ENCODE data around the gene MAD2L2.

DNA sequence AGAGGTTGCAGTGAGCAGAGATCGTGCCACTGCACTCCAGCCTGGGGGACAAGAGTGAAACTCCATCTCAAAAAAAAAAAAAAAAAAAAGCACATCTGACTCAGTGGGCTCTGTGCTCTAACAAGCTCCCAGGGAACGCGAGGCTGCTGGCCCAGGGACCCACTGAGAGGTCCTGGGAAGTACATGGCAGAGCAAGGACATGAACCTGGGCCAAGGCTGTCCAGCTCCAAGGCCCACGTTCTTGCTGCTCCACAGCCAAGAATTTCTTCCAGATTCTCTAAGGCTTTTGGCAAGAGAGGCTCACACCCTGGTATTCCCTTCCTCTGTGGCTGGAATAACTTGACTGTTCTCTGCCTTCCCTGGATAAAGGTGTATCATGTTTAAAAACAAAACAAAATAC, 39.6 kb upstream of the MAD2L2 start:
- TF ChIP-seq, protein P1, sequence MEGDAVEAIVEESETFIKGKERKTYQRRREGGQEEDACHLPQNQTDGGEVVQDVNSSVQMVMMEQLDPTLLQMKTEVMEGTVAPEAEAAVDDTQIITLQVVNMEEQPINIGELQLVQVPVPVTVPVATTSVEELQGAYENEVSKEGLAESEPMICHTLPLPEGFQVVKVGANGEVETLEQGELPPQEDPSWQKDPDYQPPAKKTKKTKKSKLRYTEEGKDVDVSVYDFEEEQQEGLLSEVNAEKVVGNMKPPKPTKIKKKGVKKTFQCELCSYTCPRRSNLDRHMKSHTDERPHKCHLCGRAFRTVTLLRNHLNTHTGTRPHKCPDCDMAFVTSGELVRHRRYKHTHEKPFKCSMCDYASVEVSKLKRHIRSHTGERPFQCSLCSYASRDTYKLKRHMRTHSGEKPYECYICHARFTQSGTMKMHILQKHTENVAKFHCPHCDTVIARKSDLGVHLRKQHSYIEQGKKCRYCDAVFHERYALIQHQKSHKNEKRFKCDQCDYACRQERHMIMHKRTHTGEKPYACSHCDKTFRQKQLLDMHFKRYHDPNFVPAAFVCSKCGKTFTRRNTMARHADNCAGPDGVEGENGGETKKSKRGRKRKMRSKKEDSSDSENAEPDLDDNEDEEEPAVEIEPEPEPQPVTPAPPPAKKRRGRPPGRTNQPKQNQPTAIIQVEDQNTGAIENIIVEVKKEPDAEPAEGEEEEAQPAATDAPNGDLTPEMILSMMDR (IDR thresholded peaks at IDR 0.05; ENCODE audit: low read length) = no peak
- no peak for TF ChIP-seq EZH2 (optimal IDR thresholded peaks at IDR 0.05; ENCODE audit: low read depth, low read length)

All from MM.1S (cell line).